Psoas muscle (tissue), 8 donors: ENCODE results near the gene ATP10B. TPM values are rescaled to one million over a fixed set of nuclear protein-coding genes. Genes with fewer than 3 reads are reported as not detected.

Experiments used
- ATAC-seq, 4 donors: fragments of 200-7000 bp; cut with Tn5 transposase; one replicate each; pipeline ENCODE4 v1.9.1; 2020; ENCODE audit warnings: moderate library complexity in 3 of 4, mild to moderate bottlenecking in 2 of 4
- DNase-seq, 2 donors: peaks; one replicate each; pipeline ENCODE4 v3.0.0-alpha.2; 2020
- H3K27ac ChIP-seq: fragments of 200-600 bp; one replicate; pipeline ENCODE4 v1.8.0; 2022
- H3K27me3 ChIP-seq, 3 donors: fragments of 200-600 bp in 1 of 3; one replicate each; pipeline versions ENCODE4 v1.6.1 to v1.8.0; 2013 to 2022; ENCODE audit warnings: low read length in 2 of 3, mild to moderate bottlenecking in 2 of 3, moderate library complexity in 1 of 3; ENCODE audit not compliant: insufficient read depth in 3 of 3
- H3K36me3 ChIP-seq, 2 donors: fragments of 200-600 bp in 1 of 2; one replicate each; pipeline versions ENCODE4 v1.6.1 to v1.8.0; 2013 to 2022; ENCODE audit warnings: low read depth in 1 of 2, mild to moderate bottlenecking in 1 of 2, moderate library complexity in 1 of 2; ENCODE audit not compliant: insufficient read depth in 1 of 2
- H3K4me1 ChIP-seq: fragments of 200-600 bp; one replicate; pipeline ENCODE4 v1.8.0; 2022
- H3K4me3 ChIP-seq: fragments of 200-600 bp; one replicate; pipeline ENCODE4 v1.8.0; 2022; ENCODE audit warnings: mild to moderate bottlenecking
- H3K9me3 ChIP-seq: fragments of 200-600 bp; one replicate; pipeline ENCODE4 v1.8.0; 2022
- WGBS, 3 donors: extraction: QIAGEN DNeasy Blood & Tissue Kit; methylation state at CpG; one replicate each; pipeline versions ENCODE4 v1.1.6 to v1.1.7; 2013; 5-methylcytosine and 5-hydroxymethylcytosine counted together
- intact Hi-C, 2 donors: fragments of 100-400 bp; cut with DNase I; formaldehyde crosslinking; loops; one replicate each; pipeline versions ENCODE4 v1.11.0 to v1.14.2; 2022
- polyA plus RNA-seq, 3 donors: library from polyadenylated mRNA; stranded (reverse); fragments of 200-250 nt; gene quantifications; one replicate each; pipeline ENCODE4 v1.2.3, GENCODE V29; 2013
- total RNA-seq, 4 donors: library from RNA; stranded (reverse); fragmentation: NEBNext Ultra II Directional in 2 of 4; extraction: Animal tissue kit (Norgen Biotek cat#: 25700) in 2 of 4; gene quantifications; one replicate each; pipeline versions ENCODE4 v1.2.1 to v1.2.4, GENCODE V29; 2021 to 2023
- TF ChIP-seq, protein P1 (sequence below): fragments of 200-600 bp; IDR thresholded peaks from one replicate; pipeline ENCODE4 v1.8.0; 2022; ENCODE audit warnings: antibody characterized with exemption
- donor health status: healthy with polysubstance abuse.
- donor health status: DM: no; HTN: no; CAD: no; lungs with moderate emphysema.
- donor health status: Bipolar disorder and iron deficiency.
- donor health status: healthy.
- donor health status: DM: yes; HTN: yes; CAD: no.
- donor health status: DM: no; HTN: no; CAD: no.
- donor health status: DM: no; HTN: no; CAD: no.
- donor health status: DM: yes; HTN: yes; CAD: no.

Gene ATP10B
- total and polyA plus RNA-seq, 7 donors: 0.01 to 0.04 TPM; not detected in 5

DNA sequence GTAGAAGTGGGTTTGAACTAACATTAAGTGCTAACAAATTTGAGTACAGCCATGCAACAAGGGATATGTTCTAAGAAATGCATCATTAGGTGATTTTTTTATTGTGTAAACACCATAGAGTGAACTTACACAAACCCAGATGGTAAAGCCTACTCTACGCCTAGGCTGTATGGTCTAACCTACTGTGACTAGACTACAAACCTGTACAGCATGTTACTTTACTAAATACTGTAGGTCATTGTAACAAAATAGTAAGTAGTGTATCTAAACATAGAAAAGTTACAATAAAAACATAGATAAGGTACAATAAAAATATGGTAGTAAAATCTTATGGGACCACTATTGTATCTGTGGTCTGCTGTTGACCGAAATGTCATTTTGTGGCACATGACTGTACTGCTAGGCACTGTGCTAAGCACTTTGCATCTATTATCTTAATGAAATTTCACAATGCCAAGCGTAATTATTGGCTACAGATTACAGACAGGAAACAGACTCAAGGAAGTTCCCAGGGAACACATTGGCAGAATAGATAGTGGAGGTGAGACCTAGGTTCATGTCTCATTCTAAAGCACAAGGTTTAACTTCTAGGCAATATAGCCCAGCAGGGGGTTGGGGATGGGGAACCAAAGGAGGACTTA is 62.7 kb downstream of the ATP10B start:
- WGBS, 3 donors: 87% methylated on average over 3 of the region's 3 CpGs
- Histone ChIP-seq H3K4me1 (no peaks in the 10 kb centered on the region), H3K27ac (no peak overlapping the region), H3K4me3 (no peak overlapping the region), H3K36me3 (no peaks in the 10 kb centered on the region), H3K9me3 (no peaks in the 10 kb centered on the region), H3K27me3 (peaks cover 0 to 6% (median 0%) of the 10 kb centered on the region in 3 donors)
- intact Hi-C loops: no loop called here
- no peak for DNase-seq
- TF ChIP-seq, protein P1, sequence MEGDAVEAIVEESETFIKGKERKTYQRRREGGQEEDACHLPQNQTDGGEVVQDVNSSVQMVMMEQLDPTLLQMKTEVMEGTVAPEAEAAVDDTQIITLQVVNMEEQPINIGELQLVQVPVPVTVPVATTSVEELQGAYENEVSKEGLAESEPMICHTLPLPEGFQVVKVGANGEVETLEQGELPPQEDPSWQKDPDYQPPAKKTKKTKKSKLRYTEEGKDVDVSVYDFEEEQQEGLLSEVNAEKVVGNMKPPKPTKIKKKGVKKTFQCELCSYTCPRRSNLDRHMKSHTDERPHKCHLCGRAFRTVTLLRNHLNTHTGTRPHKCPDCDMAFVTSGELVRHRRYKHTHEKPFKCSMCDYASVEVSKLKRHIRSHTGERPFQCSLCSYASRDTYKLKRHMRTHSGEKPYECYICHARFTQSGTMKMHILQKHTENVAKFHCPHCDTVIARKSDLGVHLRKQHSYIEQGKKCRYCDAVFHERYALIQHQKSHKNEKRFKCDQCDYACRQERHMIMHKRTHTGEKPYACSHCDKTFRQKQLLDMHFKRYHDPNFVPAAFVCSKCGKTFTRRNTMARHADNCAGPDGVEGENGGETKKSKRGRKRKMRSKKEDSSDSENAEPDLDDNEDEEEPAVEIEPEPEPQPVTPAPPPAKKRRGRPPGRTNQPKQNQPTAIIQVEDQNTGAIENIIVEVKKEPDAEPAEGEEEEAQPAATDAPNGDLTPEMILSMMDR: no peak
- no peak for ATAC-seq

DNA sequence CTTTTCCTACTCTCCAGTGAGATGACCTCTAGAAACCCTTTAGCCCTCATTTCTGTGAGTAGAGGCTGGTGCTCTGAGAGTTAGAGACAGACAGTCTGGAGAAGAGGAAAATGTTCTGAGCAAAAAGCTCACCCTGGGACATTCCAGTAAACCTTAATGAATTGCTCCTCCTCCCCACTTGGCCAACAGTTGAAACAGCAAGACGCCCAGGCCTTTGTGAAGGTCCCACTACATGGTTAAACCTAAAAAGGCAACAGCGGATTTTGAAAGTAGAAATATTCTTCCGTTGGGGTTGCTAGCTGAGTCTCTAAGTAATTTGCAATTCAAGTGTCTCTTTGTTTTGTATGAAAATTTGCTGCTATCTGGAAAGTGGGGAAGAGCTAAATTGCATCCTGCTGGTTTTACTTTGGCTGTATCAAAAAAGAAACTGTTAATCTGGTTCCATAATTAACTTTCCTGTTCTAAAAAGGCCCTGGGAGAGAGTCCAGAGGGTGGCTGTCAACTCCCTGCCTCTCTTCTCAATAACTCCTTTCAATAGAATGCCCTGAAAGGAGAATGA is 63.8 kb downstream of the ATP10B start:
- no peak for ATAC-seq
- Histone ChIP-seq H3K9me3 (no peaks in the 10 kb centered on the region), H3K4me3 (no peak overlapping the region), H3K27ac (no peak overlapping the region), H3K36me3 (no peaks in the 10 kb centered on the region), H3K4me1 (no peaks in the 10 kb centered on the region), H3K27me3 (peaks cover 0 to 6% (median 0%) of the 10 kb centered on the region in 3 donors)
- intact Hi-C loops: no loop called here
- TF ChIP-seq, protein P1: no peak
- DNase-seq: no peak
- WGBS, 3 donors: 63 to 70% (median 69%) methylated on average over 3 of the region's 3 CpGs

DNA sequence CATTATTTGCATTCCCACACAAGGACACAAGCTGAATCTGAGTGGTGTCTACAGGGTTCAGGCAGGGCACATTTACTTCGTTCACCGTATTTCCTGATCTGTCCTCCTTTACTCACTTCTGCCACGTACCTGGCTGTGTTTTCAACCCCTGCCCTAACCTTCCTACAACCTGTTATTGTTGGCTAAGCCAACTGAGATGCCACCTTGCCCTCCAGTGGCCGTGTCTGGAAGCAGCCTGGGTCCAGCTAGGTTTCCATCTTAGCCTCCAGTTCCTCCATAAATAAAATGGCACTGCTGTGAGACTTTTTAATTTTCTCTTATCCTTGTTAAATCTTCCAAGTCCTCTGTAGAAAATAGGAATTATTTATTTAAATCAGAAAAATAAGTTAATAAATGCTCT is 64.8 kb downstream of the ATP10B start:
- intact Hi-C loops: no loop called here
- ATAC-seq (no peak), DNase-seq (no peak)
- Histone ChIP-seq H3K27me3 (peaks cover 0 to 6% (median 0%) of the 10 kb centered on the region in 3 donors), H3K36me3 (no peaks in the 10 kb centered on the region), H3K4me3 (no peak overlapping the region), H3K4me1 (no peaks in the 10 kb centered on the region), H3K27ac (no peak overlapping the region), H3K9me3 (no peaks in the 10 kb centered on the region)
- TF ChIP-seq, protein P1: no peak
- 56 to 65% (median 61%) methylated on average over 4 of the region's 4 CpGs for WGBS, 3 donors

DNA sequence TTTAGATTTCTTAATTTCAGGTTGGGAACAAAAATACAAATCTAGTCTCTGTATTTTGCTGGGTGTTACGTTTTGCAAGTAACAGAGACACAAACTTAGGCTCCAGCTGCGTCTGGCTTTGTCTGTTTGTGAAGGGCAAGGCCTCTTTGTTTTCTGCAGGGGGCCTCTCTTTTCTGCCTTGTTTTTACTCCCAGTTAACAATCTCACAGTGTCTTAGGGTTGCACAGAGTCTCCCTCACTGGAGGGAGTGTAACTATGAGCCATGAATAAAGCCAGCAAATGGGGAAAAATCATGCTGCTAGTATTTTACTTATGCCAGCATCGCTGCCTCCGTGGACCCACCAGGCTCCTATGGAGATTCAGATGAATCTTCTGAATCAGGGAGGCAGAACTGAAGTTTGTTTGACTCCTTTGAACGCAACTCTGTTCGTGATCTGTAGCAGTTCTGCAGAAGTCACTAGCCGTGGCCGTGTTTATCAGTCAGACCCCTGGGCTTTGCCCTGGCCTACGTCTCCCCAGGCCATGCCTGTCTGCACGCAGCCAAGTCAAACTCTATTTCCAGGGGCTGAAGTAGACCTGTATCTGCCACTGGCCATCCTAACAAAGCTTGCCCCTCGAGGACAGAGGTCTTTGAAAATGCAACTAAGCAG is 77.2 kb downstream of the ATP10B start:
- Histone ChIP-seq H3K4me3 (no peak overlapping the region), H3K4me1 (no peaks in the 10 kb centered on the region), H3K9me3 (no peaks in the 10 kb centered on the region), H3K27me3 (no peaks in the 10 kb centered on the region), H3K36me3 (no peaks in the 10 kb centered on the region), H3K27ac (no peak overlapping the region)
- DNase-seq: no peak
- 42 to 54% (median 50%) methylated on average over 11 of the region's 11 CpGs for WGBS, 3 donors
- no peak for ATAC-seq
- intact Hi-C loops: no loop called here
- TF ChIP-seq, protein P1: no peak
